Skeletal muscle satellite cell (primary cell): ENCODE data around the gene RNASE11. TPM values are rescaled to one million over a fixed set of nuclear protein-coding genes. Genes with fewer than 3 reads are reported as not detected.
A peak's percentile ranks its signal among the peaks of the same experiment; 100 is the strongest.

Experiments used
- H3K27me3 ChIP-seq: 2 replicates; pipeline ENCODE4 v1.7.0; 2013; ENCODE audit warnings: low read length; ENCODE audit not compliant: control insufficient read depth, insufficient read depth
- H3K36me3 ChIP-seq: 2 replicates; pipeline ENCODE4 v1.7.0; 2013; ENCODE audit warnings: mild to moderate bottlenecking, control low read depth, low read length; ENCODE audit not compliant: insufficient read depth
- H3K4me1 ChIP-seq: 2 replicates; pipeline ENCODE4 v1.7.0; 2013; ENCODE audit warnings: low read length; ENCODE audit not compliant: control insufficient read depth, insufficient read depth
- H3K4me2 ChIP-seq: 2 replicates; pipeline ENCODE4 v1.7.0; 2013; ENCODE audit warnings: mild to moderate bottlenecking, low read length
- H3K4me3 ChIP-seq: 2 replicates; pipeline ENCODE4 v1.7.0; 2013; ENCODE audit warnings: low read length
- H3K9ac ChIP-seq: 2 replicates; pipeline ENCODE4 v1.7.0; 2013; ENCODE audit warnings: mild to moderate bottlenecking, low read depth, low read length, moderate library complexity
- H3K9me3 ChIP-seq: replicated peaks from 2 replicates; pipeline ENCODE4 v1.7.0; 2013; ENCODE audit warnings: mild to moderate bottlenecking, control low read depth, low read length
- total RNA-seq: library from RNA; depleted of rRNA; stranded (reverse); fragments of >200 nt; gene quantifications from 2 replicates; pipeline ENCODE4 v1.2.3, GENCODE V29; 2012; rRNA removed

The RNASE11 gene
- not detected in 2 replicates for total RNA-seq

GRCh38 chr14:20587489-20588154 lies at the start of gene RNASE11:
RNASE11 (minus strand) TSS chr14:20588001.
- no peaks in the 10 kb centered on the region for H3K4me1 ChIP-seq
- H3K4me2 ChIP-seq = no peak within 1 kb of the TSS
- no peaks in the 10 kb centered on the region for H3K9me3 ChIP-seq
- no peak within 1 kb of the TSS for H3K9ac ChIP-seq
- H3K27me3 ChIP-seq = peaks cover 50% of the 10 kb centered on the region
- no peak within 1 kb of the TSS for H3K4me3 ChIP-seq
- no peaks in the 10 kb centered on the region for H3K36me3 ChIP-seq

DNA sequence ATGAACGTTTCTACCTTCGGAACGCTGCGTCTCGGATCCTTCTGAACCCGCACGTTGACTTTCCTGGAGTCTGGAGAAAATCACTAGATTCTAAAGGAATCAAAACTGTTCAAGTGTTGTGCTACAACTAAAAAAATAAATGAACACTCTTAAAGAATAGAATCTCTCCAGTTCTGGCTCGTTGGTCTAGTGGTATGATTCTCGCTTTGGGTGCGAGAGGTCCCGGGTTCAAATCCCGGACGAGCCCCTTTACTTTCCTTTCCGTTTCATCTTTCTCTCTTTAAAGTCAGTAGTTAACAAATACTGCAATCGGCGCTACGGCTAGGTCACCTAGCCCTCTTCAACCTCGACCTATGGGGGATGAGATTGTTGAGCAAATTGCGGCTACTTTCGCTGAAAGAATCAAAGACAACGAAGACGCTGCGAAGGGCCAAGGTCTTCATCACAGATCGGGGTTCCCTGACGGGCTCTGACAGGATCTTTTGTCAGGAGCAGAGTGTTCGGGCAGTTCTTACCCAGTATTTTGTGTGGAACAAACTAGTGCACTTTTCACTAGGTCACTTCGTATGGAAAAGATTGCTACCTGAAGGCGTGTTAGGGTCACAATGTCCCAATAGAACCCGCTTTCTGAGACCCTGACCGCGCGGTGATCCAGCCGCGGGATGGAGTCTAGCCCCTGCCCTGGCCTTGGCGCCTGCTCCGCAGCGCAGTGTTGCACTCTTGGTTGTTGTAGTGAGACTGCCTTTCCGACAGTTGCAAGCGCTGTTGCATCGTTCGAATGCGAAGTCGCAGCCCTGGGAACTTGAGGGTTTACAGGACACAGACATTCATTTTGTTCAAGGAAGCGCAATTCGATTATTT lies 45.3 kb upstream of the RNASE11 start:
- H3K9me3 ChIP-seq = no peaks in the 10 kb centered on the region
- H3K4me3 ChIP-seq = peak overlapping the region; percentile 64
- H3K9ac ChIP-seq = no peak overlapping the region
- H3K27me3 ChIP-seq = peaks cover 13% of the 10 kb centered on the region
- peaks cover 19% of the 10 kb centered on the region for H3K4me1 ChIP-seq
- no peaks in the 10 kb centered on the region for H3K36me3 ChIP-seq
- H3K4me2 ChIP-seq = peak overlapping the region; percentile 82

DNA sequence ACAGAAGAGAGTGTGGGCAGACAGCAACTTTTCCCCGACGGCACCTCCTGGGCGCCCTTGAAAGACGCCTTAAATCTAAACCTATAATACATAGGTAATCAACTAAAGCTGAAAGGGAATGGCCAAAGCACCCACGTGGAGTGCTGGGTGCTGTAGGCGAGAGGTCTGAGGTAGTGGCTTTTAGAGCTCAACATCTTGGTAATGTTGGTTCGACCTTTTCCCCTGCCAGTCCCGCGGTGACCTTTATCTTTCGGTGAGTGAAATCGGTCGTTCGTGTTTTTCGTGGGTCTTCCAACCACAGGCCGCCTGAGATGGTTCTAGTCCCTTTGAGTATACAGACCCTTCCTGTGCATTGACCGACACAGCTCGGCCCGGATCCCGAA lies 44.6 kb upstream of the RNASE11 start:
- H3K36me3 ChIP-seq = no peaks in the 10 kb centered on the region
- peaks cover 19% of the 10 kb centered on the region for H3K27me3 ChIP-seq
- H3K9me3 ChIP-seq = no peaks in the 10 kb centered on the region
- H3K4me3 ChIP-seq = peak overlapping the region; percentile 64
- H3K4me1 ChIP-seq = peaks cover 19% of the 10 kb centered on the region
- no peak overlapping the region for H3K9ac ChIP-seq
- H3K4me2 ChIP-seq = peak overlapping the region; percentile 82

- peaks cover 19% of the 10 kb centered on the region for H3K4me1 ChIP-seq
- no peaks in the 10 kb centered on the region for H3K9me3 ChIP-seq
- H3K36me3 ChIP-seq = no peaks in the 10 kb centered on the region
- H3K4me2 ChIP-seq = peak overlapping the region; percentile 82
- H3K4me3 ChIP-seq = peak overlapping the region; percentile 64
- no peak overlapping the region for H3K9ac ChIP-seq
- peaks cover 23% of the 10 kb centered on the region for H3K27me3 ChIP-seq
These were observed 44.1 kb upstream of the RNASE11 start for GRCh38 chr14:20631880-20632389.

- no peaks in the 10 kb centered on the region for H3K36me3 ChIP-seq
- H3K4me3 ChIP-seq = peak overlapping the region; percentile 64
- H3K4me2 ChIP-seq = peak overlapping the region; percentile 82
- no peaks in the 10 kb centered on the region for H3K9me3 ChIP-seq
- peaks cover 21% of the 10 kb centered on the region for H3K4me1 ChIP-seq
- peak overlapping the region; percentile 24 for H3K9ac ChIP-seq
- H3K27me3 ChIP-seq = peaks cover 24% of the 10 kb centered on the region
These were observed 43.5 kb upstream of the RNASE11 start for GRCh38 chr14:20631023-20631879.

DNA sequence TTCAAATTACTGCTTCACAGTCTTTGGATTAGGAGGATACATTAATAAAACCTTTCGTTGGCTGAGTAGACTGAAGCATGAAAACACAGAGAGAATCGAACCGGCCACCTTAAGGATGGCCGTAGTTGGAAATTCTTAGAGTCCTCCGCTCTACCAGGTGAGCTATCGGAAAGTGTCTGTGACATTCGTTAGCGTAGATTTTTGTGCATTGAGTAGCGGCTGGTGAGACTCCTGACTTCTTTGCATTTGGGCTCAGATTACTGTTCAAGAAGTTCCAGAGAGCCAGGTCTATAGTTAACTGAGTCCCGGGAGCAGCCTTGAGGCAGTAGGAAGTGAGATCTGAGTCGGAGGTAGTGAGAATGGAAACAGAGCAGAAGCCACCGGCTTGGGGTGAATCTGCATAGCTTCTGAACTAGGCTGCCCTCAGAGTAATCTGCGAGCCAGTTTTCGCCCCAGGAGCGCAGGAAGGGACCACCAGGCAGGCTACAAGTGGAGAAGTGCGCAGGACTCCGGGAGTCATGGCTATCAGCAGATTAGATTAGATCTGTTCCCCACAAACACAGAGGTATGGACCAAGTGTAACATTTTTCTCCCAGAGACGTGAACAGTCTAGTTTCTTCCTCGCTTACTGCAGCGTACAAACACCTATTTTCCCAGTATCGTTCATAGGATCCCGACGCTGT lies 42.7 kb upstream of the RNASE11 start:
- H3K4me1 ChIP-seq = peaks cover 21% of the 10 kb centered on the region
- peak overlapping the region; percentile 82 for H3K4me2 ChIP-seq
- peak overlapping the region; percentile 61 for H3K4me3 ChIP-seq
- peak overlapping the region; percentile 24 for H3K9ac ChIP-seq
- H3K9me3 ChIP-seq = no peaks in the 10 kb centered on the region
- peaks cover 24% of the 10 kb centered on the region for H3K27me3 ChIP-seq
- H3K36me3 ChIP-seq = no peaks in the 10 kb centered on the region

GRCh38 chr14:20628063-20628854 lies 40.5 kb upstream of the RNASE11 start:
- peaks cover 24% of the 10 kb centered on the region for H3K27me3 ChIP-seq
- no peak overlapping the region for H3K9ac ChIP-seq
- peaks cover 31% of the 10 kb centered on the region for H3K4me1 ChIP-seq
- no peaks in the 10 kb centered on the region for H3K9me3 ChIP-seq
- H3K4me3 ChIP-seq = no peak overlapping the region
- H3K36me3 ChIP-seq = no peaks in the 10 kb centered on the region
- no peak overlapping the region for H3K4me2 ChIP-seq

GRCh38 chr14:20627346-20628027 lies 39.7 kb upstream of the RNASE11 start:
- H3K9me3 ChIP-seq = no peaks in the 10 kb centered on the region
- H3K9ac ChIP-seq = no peak overlapping the region
- H3K27me3 ChIP-seq = peaks cover 27% of the 10 kb centered on the region
- no peak overlapping the region for H3K4me2 ChIP-seq
- no peak overlapping the region for H3K4me3 ChIP-seq
- peaks cover 30% of the 10 kb centered on the region for H3K4me1 ChIP-seq
- no peaks in the 10 kb centered on the region for H3K36me3 ChIP-seq

DNA sequence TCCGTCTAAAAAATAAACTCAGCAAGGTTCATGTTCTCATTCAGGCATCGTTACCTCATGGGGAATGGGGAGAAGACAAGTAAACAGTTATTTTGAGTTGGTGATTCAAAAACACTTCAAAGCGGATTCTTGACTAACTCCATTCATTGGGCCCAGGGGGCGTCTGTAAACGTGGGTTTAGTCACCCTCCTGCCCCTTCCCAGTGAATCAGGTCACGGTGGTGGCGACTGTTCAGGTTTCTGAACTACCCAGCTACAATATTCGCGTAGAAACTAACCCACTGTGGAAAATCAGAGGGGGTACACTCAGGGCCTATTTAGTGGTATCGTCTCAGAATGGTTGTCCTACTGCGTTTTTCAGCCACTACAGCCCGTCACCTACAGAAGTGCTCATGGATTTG lies 38.5 kb upstream of the RNASE11 start:
- Histone ChIP-seq H3K36me3 (no peaks in the 10 kb centered on the region), H3K4me1 (peaks cover 22% of the 10 kb centered on the region), H3K9ac (no peak overlapping the region), H3K4me3 (no peak overlapping the region), H3K27me3 (peaks cover 30% of the 10 kb centered on the region), H3K4me2 (peak overlapping the region; percentile 77), H3K9me3 (no peaks in the 10 kb centered on the region)
